ENCODE data around the gene KBTBD7.
"Not testable (repeated sequence)": the region's sequence is repeated elsewhere in the genome, so short reads cannot be mapped to it uniquely, and the experiment has no call there.

KBTBD7 gene

DNA sequence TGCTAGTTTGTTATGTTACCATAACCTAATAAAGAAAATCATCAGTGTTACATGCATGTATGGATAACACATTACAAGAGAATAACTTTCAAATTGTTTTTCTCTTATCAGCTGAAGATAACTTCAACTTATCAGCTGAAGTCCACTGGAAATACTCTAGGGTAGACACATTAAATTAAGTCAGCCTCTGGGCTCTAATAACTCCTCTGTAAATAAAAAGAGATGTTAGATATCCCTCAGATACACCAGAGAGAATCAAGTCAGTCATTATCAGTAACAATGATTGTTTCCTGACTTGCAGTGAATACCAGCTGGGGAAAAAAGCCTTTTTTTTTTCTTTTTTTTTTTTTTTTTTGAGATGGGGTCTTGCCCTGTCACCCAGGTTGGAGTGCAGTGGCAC is 1.6 kb upstream of the KBTBD7 start:
- no peak for DNase-seq (ENCODE audit: low spot score)

DNA sequence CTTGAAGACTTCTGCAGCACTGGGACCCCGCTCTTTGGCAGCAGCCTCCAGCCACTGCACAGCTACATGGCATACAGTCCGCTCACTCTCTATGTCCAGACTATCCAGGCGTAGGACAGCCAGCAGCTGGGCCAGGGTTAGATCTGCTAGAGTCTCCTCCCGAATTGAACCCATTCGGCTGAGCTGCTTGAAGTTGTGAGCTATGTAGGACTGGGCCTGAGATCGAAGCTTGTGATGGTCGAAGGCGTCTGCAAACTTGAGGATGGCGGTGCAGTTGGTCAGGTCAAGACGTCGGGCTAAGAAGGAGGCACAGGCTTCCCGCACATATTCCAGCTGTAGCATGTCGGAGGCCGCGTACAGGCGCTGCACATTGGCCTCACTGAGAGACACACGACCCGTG is 900 bp downstream of the KBTBD7 start:
- DNase-seq (ENCODE audit: low spot score) = no peak

DNA sequence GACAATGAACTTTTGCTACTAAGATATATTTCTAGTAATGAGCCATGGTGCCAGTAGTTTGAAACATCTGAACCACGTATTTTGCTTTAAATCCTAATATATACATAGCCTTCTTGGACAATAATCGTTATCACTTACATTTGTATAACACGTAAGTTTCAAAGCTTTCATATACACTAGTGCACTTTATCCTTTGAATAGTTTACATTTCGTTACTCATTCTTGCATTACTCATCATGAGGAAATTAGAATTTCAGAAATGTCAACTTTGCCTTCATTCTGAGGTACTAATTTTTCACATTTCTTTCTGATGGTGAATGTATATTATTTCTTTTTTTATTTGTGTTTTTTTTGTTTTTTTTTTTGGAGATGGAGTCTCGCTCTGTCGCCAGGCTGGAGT is 5.8 kb downstream of the KBTBD7 start:
- no peak for DNase-seq (ENCODE audit: low spot score)

DNA sequence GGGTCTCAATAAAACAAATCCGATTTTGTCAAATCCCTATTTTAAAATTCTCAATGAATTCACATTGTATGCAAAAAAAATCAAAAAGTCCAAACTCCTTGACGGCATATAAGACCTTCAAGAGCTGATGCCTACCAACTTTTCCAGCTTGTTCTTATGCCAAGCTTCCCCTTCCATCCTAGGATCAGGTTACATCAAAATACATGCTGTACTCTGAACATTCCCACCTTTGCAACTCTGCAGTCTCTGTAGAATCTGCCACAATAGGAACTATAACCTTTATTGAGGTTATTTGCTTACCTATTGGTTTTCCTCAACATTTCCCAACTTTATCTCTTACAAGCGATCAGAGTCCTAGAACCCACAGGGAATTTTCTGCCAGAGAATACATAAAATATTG is 7.9 kb downstream of the KBTBD7 start:
- DNase-seq (ENCODE audit: low spot score) = no peak

DNA sequence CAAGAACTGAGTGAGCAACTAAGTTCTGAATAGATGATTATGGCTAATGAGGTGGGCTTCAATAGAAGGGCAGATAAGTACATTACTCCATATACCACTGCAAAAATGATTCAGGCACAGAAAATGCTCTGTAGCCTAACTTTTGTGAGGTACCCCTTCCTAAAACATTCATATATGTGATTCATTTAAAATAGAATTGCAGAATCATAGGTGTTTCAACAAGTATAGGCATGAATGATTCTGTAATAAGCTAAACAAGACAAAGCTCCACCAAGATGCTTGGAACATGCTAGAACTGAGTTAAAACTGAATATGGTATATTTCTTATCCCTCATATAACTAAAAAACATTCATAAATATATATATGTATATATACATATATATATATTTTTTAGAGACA is 12.1 kb downstream of the KBTBD7 start:
- no peak for DNase-seq (ENCODE audit: low spot score)

DNA sequence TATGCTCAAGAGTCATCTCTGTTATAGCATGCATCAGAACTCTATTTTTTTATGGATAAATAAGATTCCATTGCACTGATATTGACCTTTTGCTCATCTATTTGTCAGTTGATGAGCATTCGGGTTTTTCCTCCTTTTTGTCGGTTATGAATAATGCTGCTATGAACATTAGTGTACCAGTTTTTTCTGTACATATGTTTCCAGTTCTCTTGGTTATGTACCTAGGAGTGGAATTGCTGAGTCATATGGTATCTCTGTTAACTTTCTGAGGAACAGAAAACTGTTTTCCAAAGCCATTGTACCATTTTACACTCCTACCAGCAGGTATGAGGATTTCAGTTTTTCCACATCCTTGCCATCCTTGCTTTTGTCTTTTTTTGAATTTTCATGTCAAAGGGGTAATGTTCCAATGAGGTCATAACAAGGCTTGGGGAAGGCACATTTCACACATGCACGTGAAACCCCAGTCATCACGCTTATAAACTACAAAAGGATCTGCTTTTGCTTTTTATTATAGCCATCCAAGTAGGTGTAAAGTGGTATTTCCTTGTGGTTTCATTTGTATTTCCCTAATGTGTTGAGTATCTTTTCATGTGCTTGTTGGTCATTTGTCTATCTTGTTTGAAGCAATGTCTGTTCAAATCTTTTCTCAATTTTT is 14.6 kb downstream of the KBTBD7 start:
- no peak for DNase-seq (ENCODE audit: low spot score)

DNA sequence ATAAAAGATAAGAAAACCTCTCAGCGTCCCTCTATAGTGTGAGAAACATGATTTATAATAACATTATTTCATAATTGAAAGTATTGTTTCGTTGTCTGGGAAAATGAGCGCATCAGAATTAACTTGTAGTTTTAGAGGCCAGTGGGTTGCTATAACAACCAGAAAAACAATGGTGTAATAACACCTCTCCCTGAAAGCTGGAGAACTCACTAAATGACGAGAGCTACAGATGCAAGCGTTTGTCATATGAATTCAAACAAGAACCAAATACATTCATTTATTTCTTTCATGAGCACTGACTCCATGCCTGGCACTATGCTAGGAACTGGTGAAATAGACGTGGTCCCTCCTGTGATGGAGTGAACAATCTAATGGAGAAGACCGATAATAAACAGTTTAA is 16.3 kb downstream of the KBTBD7 start:
- DNase-seq (ENCODE audit: low spot score) = no peak

DNA sequence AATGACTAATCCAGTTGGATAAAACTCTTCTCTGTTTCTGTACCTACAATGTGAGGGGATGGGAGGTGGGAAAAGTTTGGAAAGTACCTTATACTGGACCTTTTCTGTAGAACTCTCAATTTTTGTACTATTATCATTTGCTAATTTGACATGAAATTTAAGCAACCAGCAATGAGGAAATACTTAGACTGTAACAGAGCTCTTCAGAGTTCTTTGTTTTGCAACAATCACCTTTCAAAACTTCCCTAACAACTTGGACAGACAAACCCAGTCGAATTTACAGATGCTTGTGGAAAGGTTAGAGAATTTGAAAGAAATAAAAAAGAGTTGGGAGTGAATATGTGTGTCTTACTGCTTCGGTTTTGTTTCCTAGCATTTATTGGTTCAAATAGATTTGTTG is 16.8 kb downstream of the KBTBD7 start:
- no peak for DNase-seq (ENCODE audit: low spot score)

DNA sequence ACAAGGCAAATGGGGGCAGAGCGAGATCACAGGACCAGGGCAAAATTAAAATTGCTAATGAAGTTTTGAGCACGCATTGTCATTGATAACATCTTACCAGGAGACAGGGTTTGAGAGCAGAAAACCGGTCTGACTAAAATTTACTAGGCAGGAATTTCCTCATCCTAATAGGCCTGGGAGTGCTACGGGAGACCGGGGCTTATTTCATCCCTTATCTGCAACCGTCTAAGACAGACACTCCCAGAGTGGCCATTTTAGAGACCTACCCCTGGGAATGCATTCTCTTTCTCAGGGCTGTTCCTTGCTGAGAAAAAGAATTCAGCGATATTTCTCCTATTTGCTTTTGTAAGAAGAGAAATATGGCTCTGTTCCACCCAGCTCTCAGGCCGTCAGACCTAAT is 18.8 kb downstream of the KBTBD7 start:
- DNase-seq (ENCODE audit: low spot score) = not testable (repeated sequence)

DNA sequence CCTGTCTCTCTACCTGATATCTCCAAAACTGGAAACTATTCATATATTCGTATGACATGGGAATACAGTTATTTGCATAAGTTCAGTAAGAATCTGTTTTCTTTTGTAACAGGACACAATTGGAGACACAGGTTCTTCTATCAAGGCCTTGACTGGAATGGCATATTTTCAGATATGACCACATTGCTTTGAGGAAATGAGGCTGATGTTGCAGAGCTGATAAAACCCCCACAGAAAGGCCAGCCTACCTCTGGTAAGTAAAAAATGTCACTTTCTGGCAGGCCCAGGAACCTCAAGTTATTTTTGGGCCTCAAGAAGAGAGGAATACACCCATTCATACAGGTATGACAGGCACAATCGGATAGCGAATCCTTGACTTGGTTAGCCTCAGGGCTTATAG is 32.2 kb downstream of the KBTBD7 start:
- DNase-seq (ENCODE audit: low spot score) = no peak

DNA sequence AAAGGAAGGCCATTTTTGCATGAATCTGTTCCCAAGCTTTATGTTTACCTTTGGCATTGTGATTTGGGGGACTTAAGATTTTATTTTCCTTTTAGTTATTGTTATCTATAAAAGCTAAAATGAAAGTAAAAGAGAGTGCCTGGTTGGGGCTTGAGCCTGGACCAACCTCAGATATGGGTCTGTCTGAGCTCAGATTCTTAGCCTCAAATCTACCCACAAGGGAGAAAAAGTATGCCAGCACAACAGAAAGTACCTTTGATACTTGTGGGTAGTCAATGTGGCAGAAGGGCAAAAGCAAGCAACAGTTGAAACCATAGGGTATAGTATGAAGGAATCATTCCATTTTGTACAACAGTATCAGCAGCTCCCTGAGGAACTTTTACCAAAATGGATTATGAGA is 35.2 kb downstream of the KBTBD7 start:
- no peak for DNase-seq (ENCODE audit: low spot score)

DNA sequence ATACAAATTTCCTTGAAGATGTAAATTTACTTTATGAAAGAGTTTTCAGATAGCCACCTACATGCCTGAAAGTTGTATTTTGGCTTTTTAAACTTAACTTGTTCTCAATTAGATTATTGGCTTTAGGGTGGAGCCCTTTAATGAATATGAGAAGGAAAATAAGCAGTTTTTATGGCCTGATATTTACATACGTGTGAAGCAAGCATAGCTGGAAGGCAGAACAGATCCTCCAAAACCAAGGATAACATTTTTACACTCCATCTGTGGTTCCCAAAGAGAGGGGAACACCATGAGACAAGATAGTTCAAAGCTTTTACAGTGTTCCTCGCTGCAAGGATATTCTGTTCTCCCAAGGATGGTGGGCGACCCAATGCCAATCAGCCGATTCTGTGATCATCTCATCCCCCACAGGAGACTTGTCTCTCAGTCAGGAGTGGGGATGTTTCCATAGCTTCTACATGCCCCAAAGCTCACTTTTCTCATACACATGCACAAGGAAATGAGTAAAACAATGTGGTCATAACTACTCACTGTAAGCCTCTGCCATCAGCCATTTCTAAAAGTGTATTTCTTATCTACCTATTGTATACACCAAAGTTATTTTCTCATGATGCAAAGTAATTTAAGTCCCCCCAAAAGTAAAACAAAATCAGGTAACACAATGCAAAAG is 37.2 kb downstream of the KBTBD7 start:
- DNase-seq (ENCODE audit: low spot score) = no peak

DNA sequence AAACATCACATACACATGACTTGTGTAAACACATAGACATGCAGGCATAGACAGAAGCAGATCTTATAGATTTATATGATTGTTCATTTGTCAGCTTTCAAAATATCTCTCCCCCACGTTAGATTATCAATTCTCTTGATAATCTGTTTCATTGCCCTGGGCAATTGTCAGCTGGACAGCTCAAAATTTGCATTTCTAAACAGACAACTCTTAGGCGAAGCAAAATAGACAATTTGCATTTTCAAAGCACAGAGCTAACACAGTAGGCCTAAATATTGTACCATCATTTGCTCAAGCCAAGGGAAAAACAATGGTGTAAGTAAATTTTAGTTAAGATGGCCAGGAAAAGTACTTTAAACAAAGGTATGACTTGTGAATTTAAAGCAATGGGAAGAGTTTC is 37.7 kb downstream of the KBTBD7 start:
- no peak for DNase-seq (ENCODE audit: low spot score)

DNA sequence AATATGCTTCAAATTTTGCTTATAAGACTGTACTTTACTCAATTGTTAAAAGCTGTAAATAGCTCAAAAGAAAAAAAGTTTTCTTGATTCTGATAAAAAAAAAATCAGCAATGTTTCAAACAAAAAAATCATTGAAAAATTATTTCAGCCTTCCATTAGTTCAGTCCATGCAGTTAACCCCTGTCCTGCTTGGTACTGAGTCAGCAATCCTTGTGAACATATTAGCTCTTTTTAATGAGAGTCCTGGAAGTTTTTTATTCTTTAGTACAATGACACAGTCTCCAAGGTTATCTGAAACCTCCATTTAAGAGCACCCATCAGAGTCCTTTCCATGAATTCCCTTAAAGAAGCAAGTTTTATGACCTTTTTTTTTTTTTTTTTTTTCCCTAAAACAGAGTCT is 40.3 kb downstream of the KBTBD7 start:
- no peak for DNase-seq (ENCODE audit: low spot score)

DNA sequence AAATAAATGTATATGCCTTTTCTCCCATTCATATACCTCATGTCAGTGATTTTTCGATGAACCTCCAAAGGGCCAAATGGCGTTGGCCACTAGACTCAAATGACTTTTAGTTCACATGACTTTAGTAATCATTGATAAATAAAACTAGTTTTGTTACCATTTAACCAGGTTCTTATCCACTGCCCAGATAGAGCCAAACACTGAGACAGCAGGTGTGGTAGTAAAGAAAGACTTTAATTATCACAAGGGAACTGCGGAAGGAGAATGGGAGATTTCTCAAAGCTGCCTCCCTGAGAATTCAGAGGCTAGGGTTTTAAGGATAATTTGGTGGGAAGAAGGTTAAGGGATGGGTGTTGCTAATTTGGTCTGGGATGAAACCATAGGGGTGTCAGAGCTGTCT is 42.4 kb downstream of the KBTBD7 start:
- no peak for DNase-seq (ENCODE audit: low spot score)

DNA sequence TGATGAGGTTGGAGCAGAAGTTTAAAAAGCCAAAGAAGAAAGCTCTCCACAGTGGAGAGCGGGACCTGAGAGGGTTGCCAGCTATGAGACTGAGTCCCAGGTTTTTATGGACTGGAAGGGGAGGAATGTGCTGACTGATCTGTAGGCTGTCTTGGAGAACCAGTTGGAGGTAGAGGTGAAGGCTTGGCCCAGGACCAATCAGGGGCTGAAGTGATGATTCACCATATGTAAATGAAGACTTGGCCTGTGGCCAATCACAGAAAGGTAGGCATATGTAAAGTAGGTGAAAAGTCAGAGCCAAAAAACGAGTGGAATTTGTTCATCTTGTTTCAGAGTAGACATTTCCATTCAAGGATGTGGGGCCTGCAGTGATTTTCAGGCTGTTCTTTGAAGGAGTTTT is 44.3 kb downstream of the KBTBD7 start:
- no peak for DNase-seq (ENCODE audit: low spot score)

DNA sequence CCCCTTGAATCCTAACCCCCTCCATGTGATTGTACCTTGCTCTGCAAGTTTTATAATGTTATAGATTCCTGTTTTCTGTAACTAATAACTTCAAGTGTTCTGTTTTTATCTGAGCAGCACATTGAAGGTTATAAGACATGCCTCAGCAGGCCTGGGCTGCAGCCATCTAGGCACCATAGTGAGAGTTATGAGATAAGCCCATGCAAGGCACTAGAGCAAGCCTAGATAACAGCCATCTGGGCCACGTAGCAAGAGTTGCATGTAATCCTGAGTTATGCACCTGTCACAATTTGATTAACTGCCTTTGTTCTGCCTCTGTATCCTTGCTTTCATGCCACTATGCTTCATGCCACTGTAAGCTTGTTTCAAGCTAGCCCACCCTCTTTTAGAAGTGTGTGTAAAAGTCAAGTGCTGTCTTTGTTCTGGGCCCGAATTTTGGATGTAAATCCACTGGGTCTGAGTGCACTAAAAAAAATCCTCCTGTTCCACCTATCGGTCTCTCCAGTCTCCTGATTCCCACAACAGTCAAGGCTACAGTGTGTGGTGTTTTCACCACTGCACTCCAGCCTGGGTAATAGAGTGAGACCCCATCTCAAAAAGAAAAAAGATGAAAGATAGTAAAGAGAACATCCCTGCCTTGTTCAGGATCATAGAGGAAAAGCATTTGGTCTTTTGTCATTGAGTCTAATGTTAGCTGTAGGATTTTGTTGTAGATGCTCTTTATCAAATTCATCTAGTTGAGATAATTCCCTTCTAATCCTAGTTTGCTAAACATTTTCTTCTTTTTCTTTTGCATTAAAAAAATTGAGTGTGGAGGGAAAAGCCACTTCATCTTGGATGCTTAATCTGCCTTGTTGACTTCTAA is 45.7 kb downstream of the KBTBD7 start:
- no peak for DNase-seq (ENCODE audit: low spot score)

DNA sequence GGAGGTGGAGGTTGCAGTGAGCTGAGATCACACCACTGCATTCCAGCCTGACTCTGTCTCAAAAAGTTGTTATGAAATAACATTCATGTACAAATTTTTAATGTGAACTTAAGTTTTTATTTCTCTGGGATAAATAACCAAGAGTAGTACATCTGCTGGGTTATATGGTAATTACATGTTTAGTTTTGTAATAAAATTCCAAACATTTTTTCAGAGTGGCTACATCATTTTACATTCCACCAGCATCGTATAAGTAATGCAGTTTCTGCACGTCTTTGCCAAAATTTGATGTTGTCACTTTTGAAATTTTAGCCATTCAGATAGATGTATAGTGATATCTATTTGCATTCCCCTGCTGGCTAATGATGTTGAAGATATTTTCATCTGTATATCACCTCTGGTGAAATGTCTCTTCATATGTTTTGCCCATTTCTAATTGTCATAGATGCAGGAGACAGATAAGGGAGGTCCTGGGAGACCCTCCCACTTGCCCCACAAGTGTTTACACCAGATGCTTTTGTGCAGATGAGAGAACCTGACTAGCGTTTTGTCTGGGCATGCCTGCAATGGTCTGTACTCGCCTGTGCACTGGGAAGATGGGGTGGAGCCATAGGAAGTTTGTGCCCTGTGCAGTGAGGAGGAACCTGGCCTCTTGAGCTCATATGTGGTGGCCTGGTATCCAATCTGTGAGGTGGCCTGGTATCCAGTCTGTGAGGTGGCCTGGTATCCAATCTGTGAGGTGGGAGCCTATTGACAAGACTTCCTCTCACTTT is 49.0 kb downstream of the KBTBD7 start:
- DNase-seq (ENCODE audit: low spot score) = no peak

DNA sequence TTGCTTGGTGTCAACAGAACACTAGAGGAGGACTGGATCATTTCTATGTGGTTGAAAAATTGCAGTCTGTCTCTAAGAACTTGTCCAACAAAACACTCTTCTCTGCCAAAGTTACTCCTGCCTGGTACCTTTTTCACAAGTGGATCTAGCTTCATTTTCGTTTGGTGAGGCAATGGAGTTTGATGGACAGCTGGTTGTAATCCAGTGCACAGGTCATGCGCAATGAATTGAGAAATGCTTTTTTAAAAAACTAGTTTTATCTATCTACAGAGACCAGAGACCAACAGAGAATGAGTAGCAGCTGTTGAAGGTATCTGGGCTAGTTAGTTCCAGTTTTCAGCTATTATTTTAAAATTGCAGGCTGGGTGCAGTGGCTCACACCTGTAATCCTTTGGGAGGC is 49.8 kb downstream of the KBTBD7 start:
- DNase-seq (ENCODE audit: low spot score) = no peak
